ENCODE results near the gene TNFSF12. TPM values are rescaled to one million over a fixed set of nuclear protein-coding genes. Genes with fewer than 3 reads are reported as not detected.

TNFSF12 gene
- total and polyA plus RNA-seq, 8 donors: 11.0 to 27.7 (median 14.1) TPM

GRCh38 chr17:7586673-7587419, 38.0 kb downstream of the TNFSF12 start:
- 59 to 66% methylated on average over 9 of the region's 9 CpGs for WGBS, 2 donors
- Histone ChIP-seq H3K9me3 (no peaks in the 10 kb centered on the region), H3K4me3 (no peak overlapping the region), H3K27me3 (no peaks in the 10 kb centered on the region), H3K4me1 (peaks cover 10 to 24% (median 11%) of the 10 kb centered on the region in 3 donors), H3K36me3 (peaks cover 0 to 7% (median 0%) of the 10 kb centered on the region in 3 donors), H3K27ac (no peak overlapping the region)
- ATAC-seq (no peak), FAIRE-seq (no peak), DNase-seq (peak in 1 of 6 donors; percentile 46)
- no peak for TF ChIP-seq CTCF (IDR thresholded peaks at IDR 0.05)
- intact Hi-C loops (cut with DNase I): loop anchor here in 1 of 3 donors (10.0 kb wide), 1 partner anchor 232 kb away; the partner anchor contains the start of genes KCTD11 and TMEM95

- FAIRE-seq (no peak), DNase-seq (peak in 1 of 6 donors; percentile 25), ATAC-seq (no peak)
- Histone ChIP-seq H3K27ac (no peak overlapping the region), H3K27me3 (no peaks in the 10 kb centered on the region), H3K9me3 (no peaks in the 10 kb centered on the region), H3K4me1 (peaks cover 8 to 18% (median 9%) of the 10 kb centered on the region in 3 donors), H3K4me3 (no peak overlapping the region), H3K36me3 (peaks cover 0 to 15% (median 0%) of the 10 kb centered on the region in 3 donors)
- intact Hi-C loops (cut with DNase I): loop anchor here in 1 of 3 donors (10.0 kb wide), 1 partner anchor 233 kb away; the partner anchor contains the start of genes KCTD11 and TMEM95
- no peak for TF ChIP-seq CTCF (IDR thresholded peaks at IDR 0.05)
- 83 to 85% methylated on average over 12 of the region's 12 CpGs for WGBS, 2 donors
These were observed 38.7 kb downstream of the TNFSF12 start for GRCh38 chr17:7587420-7588151.

GRCh38 chr17:7588553-7589203, 39.8 kb downstream of the TNFSF12 start:
- FAIRE-seq (no peak), ATAC-seq (no peak), DNase-seq (peak in 1 of 6 donors; percentile 22)
- peaks cover 0 to 25% (median 0%) of the 10 kb centered on the region in 3 donors for H3K36me3 ChIP-seq
- no peak for TF ChIP-seq CTCF (IDR thresholded peaks at IDR 0.05)
- no peaks in the 10 kb centered on the region for H3K27me3 ChIP-seq
- peak overlapping the region in 2 of 4 donors; percentile 13 to 26 for H3K4me3 ChIP-seq
- no peak overlapping the region for H3K27ac ChIP-seq
- WGBS, 2 donors: 75 to 79% methylated on average over 22 to 30 of the region's 30 CpGs
- H3K9me3 ChIP-seq: no peaks in the 10 kb centered on the region
- intact Hi-C loops (cut with DNase I): loop anchor here in 1 of 3 donors (10.0 kb wide), 1 partner anchor 234 kb away; the partner anchor contains the start of genes KCTD11 and TMEM95
- H3K4me1 ChIP-seq: peaks cover 0 to 11% (median 0%) of the 10 kb centered on the region in 3 donors

- peaks cover 0 to 10% (median 0%) of the 10 kb centered on the region in 3 donors for H3K4me1 ChIP-seq
- H3K27ac ChIP-seq: no peak overlapping the region
- H3K27me3 ChIP-seq: no peaks in the 10 kb centered on the region
- H3K36me3 ChIP-seq: peaks cover 0 to 32% (median 6%) of the 10 kb centered on the region in 3 donors
- peak overlapping the region in 2 of 4 donors; percentile 13 to 26 for H3K4me3 ChIP-seq
- no peak for FAIRE-seq
- TF ChIP-seq CTCF (IDR thresholded peaks at IDR 0.05): peak; percentile 69 to 84 (median 81)
- peak; percentile 81 to 93 (median 88) for ATAC-seq
- intact Hi-C loops (cut with DNase I): loop anchor here in 1 of 3 donors (10.0 kb wide), 1 partner anchor 235 kb away; the partner anchor contains the start of genes KCTD11 and TMEM95
- H3K9me3 ChIP-seq: no peaks in the 10 kb centered on the region
- peak; percentile 70 to 91 (median 83) for DNase-seq
- 20 to 21% methylated on average over 56 of the region's 56 CpGs for WGBS, 2 donors
These were observed 40.5 kb downstream of the TNFSF12 start for GRCh38 chr17:7589204-7589868.

All from pancreas (tissue), 10 donors.